Measurements from ENCODE around the gene ACSS2. TPM values are rescaled to one million over a fixed set of nuclear protein-coding genes. Genes with fewer than 3 reads are reported as not detected.

ACSS2 gene
- total RNA-seq, 2 experiments from 2014 or later = 14.2 to 14.3 TPM

- Mint-ChIP-seq H3K9me3 (no peaks in the 10 kb centered on the region), H3K4me1 (ENCODE audit: low read depth) (no peaks in the 10 kb centered on the region), H3K36me3 (ENCODE audit: low read depth) (no peaks in the 10 kb centered on the region), H3K27ac (no peak overlapping the region), H3K4me3 (no peak overlapping the region), H3K27me3 (no peaks in the 10 kb centered on the region)
- ATAC-seq = no peak
- no peak for DNase-seq
- intact Hi-C loops (cut with micrococcal nuclease) = no loop called here
- ChIA-PET POLR2A (no interaction called here), CTCF (no interaction called here)
- no peak for TF ChIP-seq CTCF (IDR thresholded peaks at IDR 0.05)
These were observed 91.8 kb downstream of the ACSS2 start for GRCh38 chr20:34968042-34968775.

GRCh38 chr20:34970193-34970840, 93.9 kb downstream of the ACSS2 start:
- no peak overlapping the region for H3K4me3 Mint-ChIP-seq
- H3K4me1 Mint-ChIP-seq (ENCODE audit: low read depth) = no peaks in the 10 kb centered on the region
- H3K27me3 Mint-ChIP-seq = no peaks in the 10 kb centered on the region
- H3K36me3 Mint-ChIP-seq (ENCODE audit: low read depth) = no peaks in the 10 kb centered on the region
- H3K9me3 Mint-ChIP-seq = no peaks in the 10 kb centered on the region
- TF ChIP-seq CTCF (IDR thresholded peaks at IDR 0.05) = no peak
- CTCF ChIA-PET = interaction anchor here (1.1 kb wide), 1 partner anchor 95 kb away, joined by 3 read pairs; no protein-coding TSS in a partner anchor
- H3K27ac Mint-ChIP-seq = no peak overlapping the region
- POLR2A ChIA-PET = no interaction called here
- DNase-seq (no peak), ATAC-seq (no peak)
- intact Hi-C loops (cut with micrococcal nuclease) = no loop called here

- DNase-seq = no peak
- Mint-ChIP-seq H3K4me1 (ENCODE audit: low read depth) (no peaks in the 10 kb centered on the region), H3K27me3 (no peaks in the 10 kb centered on the region), H3K4me3 (no peak overlapping the region), H3K27ac (no peak overlapping the region), H3K36me3 (ENCODE audit: low read depth) (no peaks in the 10 kb centered on the region), H3K9me3 (no peaks in the 10 kb centered on the region)
- no peak for ATAC-seq
- intact Hi-C loops (cut with micrococcal nuclease) = no loop called here
- CTCF ChIA-PET = no interaction called here
- POLR2A ChIA-PET = no interaction called here
- no peak for TF ChIP-seq CTCF (IDR thresholded peaks at IDR 0.05)
These were observed 94.6 kb downstream of the ACSS2 start for GRCh38 chr20:34970846-34971560.

GRCh38 chr20:34971561-34972235, 95.3 kb downstream of the ACSS2 start:
- H3K4me3 Mint-ChIP-seq = no peak overlapping the region
- H3K4me1 Mint-ChIP-seq (ENCODE audit: low read depth) = no peaks in the 10 kb centered on the region
- TF ChIP-seq CTCF (IDR thresholded peaks at IDR 0.05) = no peak
- H3K9me3 Mint-ChIP-seq = no peaks in the 10 kb centered on the region
- DNase-seq = no peak
- H3K36me3 Mint-ChIP-seq (ENCODE audit: low read depth) = no peaks in the 10 kb centered on the region
- no peak for ATAC-seq
- CTCF ChIA-PET = interaction anchor here (1.1 kb wide), 1 partner anchor 264 kb away, joined by 3 read pairs; no protein-coding TSS in a partner anchor
- no peak overlapping the region for H3K27ac Mint-ChIP-seq
- POLR2A ChIA-PET = no interaction called here
- intact Hi-C loops (cut with micrococcal nuclease) = no loop called here
- no peaks in the 10 kb centered on the region for H3K27me3 Mint-ChIP-seq
